OCI-LY1 (cell line): ENCODE results near the gene GOLGA1.

Experiments used
- H2AFZ ChIP-seq: fragments of 200-600 bp; sonication (generic), shearing (Covaris generic); 2 replicates; pipeline ENCODE4 v1.6.0; 2014; ENCODE audit warnings: antibody characterized with exemption, mild to moderate bottlenecking, low read length
- H3F3A ChIP-seq: fragments of 200-600 bp; sonication (generic), shearing (Covaris generic); 2 replicates; pipeline ENCODE4 v1.6.0; 2014; ENCODE audit warnings: mild to moderate bottlenecking, antibody characterized with exemption, low read length, moderate library complexity; ENCODE audit not compliant: insufficient read depth
- H3K27ac ChIP-seq: fragments of 200-600 bp; sonication (generic); 2 replicates; pipeline ENCODE4 v1.5.1; 2014; ENCODE audit warnings: low read length, mixed run types, mild to moderate bottlenecking, low read depth; ENCODE audit not compliant: poor library complexity, severe bottlenecking
- H3K27me3 ChIP-seq: fragments of 200-600 bp; sonication (generic); 2 replicates; pipeline ENCODE4 v1.6.0; 2014; ENCODE audit warnings: antibody characterized with exemption, mild to moderate bottlenecking, low read length, moderate library complexity; ENCODE audit not compliant: insufficient read depth
- H3K36me3 ChIP-seq: fragments of 200-600 bp; sonication (generic); 2 replicates; pipeline ENCODE4 v1.6.1; 2014; ENCODE audit warnings: mild to moderate bottlenecking, antibody characterized with exemption, low read length, moderate library complexity, mixed read lengths; ENCODE audit not compliant: insufficient read depth
- H3K4me1 ChIP-seq: fragments of 200-600 bp; sonication (generic); 2 replicates; pipeline ENCODE4 v1.5.1; 2014; ENCODE audit warnings: mild to moderate bottlenecking, low read length, moderate library complexity; ENCODE audit not compliant: insufficient read depth, severe bottlenecking
- H3K4me2 ChIP-seq: fragments of 200-600 bp; sonication (generic), shearing (Covaris generic); 2 replicates; pipeline ENCODE4 v1.6.1; 2014; ENCODE audit warnings: low read length
- H3K4me3 ChIP-seq: fragments of 200-600 bp; sonication (generic); 2 replicates; pipeline ENCODE4 v1.5.1; 2014; ENCODE audit warnings: low read length, low read depth, mild to moderate bottlenecking, mixed read lengths; ENCODE audit not compliant: poor library complexity, severe bottlenecking
- H3K79me2 ChIP-seq: fragments of 200-600 bp; shearing (Covaris generic); 2 replicates; pipeline ENCODE4 v1.6.1; 2016; ENCODE audit warnings: mixed run types, low read length, mixed read lengths; ENCODE audit not compliant: insufficient read depth
- H3K9ac ChIP-seq: fragments of 200-600 bp; sonication (generic), shearing (Covaris generic); 2 replicates; pipeline ENCODE4 v1.6.1; 2014; ENCODE audit warnings: mild to moderate bottlenecking, low read length, mixed read lengths
- H3K9me2 ChIP-seq: fragments of 200-600 bp; sonication (generic), shearing (Covaris generic); 2 replicates; pipeline ENCODE4 v1.6.1; 2014; ENCODE audit warnings: low read depth, mild to moderate bottlenecking, low read length, mixed read lengths
- H3K9me3 ChIP-seq: fragments of 200-600 bp; shearing (Covaris generic); 2 replicates; pipeline ENCODE4 v1.6.1; 2014; ENCODE audit warnings: low read length, mixed read lengths
- H4K20me1 ChIP-seq: fragments of 200-600 bp; sonication (generic), shearing (Covaris generic); 2 replicates; pipeline ENCODE4 v1.6.0; 2016; ENCODE audit warnings: mild to moderate bottlenecking, low read length; ENCODE audit not compliant: insufficient read depth
- CTCF ChIP-seq: fragments of 200-600 bp; sonication (generic), shearing (Covaris generic); IDR thresholded peaks from 2 replicates; pipeline ENCODE4 v1.5.1; 2017; ENCODE audit warnings: mild to moderate bottlenecking, antibody characterized with exemption, low read length, moderate library complexity, mixed read lengths
- EZH2 ChIP-seq: fragments of 200-600 bp; sonication (generic), shearing (Covaris generic); IDR thresholded peaks from 2 replicates; pipeline ENCODE4 v1.8.0; 2017; ENCODE audit warnings: borderline replicate concordance, mixed run types, mild to moderate bottlenecking, antibody characterized with exemption, low read length, moderate library complexity, mixed read lengths

GOLGA1 gene

GRCh38 chr9:124913378-124913777 lies 27.5 kb downstream of the GOLGA1 start:
- no peak overlapping the region for H3K27ac ChIP-seq
- no peak overlapping the region for H2AFZ ChIP-seq
- H3K4me2 ChIP-seq, result no peak overlapping the region
- H3K36me3 ChIP-seq, result peaks cover 46% of the 10 kb centered on the region
- H3K9me2 ChIP-seq, result no peaks in the 10 kb centered on the region
- H3K4me1 ChIP-seq, result no peaks in the 10 kb centered on the region
- no peak overlapping the region for H3K9ac ChIP-seq
- H3K4me3 ChIP-seq, result no peak overlapping the region
- TF ChIP-seq CTCF, result no peak
- TF ChIP-seq EZH2, result no peak
- no peaks in the 10 kb centered on the region for H3K27me3 ChIP-seq
- no peaks in the 10 kb centered on the region for H3F3A ChIP-seq
- no peaks in the 10 kb centered on the region for H4K20me1 ChIP-seq
- no peaks in the 10 kb centered on the region for H3K79me2 ChIP-seq
- H3K9me3 ChIP-seq, result no peaks in the 10 kb centered on the region

DNA sequence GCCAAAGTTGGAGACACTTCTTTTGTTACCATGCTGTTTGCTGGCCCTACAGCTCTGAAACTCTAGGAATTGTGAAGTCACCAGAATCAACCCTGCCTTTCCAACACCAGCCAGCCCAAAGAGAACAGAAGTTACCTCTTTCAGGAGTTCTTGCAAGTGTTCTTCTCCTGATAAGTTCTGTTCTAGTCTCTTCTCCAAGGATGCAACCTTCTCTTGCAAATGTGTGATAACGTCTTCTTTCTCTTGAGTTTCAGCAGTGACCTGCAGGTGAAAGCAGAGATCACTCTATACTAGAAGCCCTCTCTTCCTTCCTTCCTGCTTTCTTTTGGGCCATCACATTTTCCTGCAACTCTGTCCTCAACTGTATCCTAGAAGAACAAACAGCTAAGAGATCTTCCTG lies 29.1 kb downstream of the GOLGA1 start:
- Histone ChIP-seq H4K20me1 (no peaks in the 10 kb centered on the region), H3K36me3 (peaks cover 52% of the 10 kb centered on the region), H3K9me2 (no peaks in the 10 kb centered on the region)

DNA sequence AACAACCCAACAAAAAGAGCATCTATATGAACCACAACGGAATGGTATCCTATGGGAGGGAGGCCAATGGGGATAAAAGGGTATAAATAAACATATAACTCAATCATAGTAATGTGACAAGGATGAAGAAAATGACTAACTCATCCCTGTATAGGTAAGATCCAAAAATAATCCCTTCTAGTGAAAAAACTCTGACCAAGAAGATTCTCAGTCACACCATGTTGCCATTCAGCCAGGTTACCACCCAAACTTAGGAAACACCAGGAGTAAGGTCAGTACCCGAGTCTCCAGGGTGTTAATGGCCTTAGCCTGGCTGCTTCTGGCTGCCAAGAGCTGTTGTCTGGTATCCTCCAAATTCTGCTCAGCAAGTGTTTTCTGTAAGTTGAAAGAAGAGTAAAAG lies 32.8 kb downstream of the GOLGA1 start:
- no peaks in the 10 kb centered on the region for H3F3A ChIP-seq
- no peak overlapping the region for H3K4me3 ChIP-seq
- no peaks in the 10 kb centered on the region for H3K27me3 ChIP-seq
- TF ChIP-seq EZH2 (no peak), CTCF (no peak)
- peaks cover 42% of the 10 kb centered on the region for H3K36me3 ChIP-seq
- H3K79me2 ChIP-seq, result no peaks in the 10 kb centered on the region
- no peaks in the 10 kb centered on the region for H4K20me1 ChIP-seq
- no peaks in the 10 kb centered on the region for H3K4me1 ChIP-seq
- no peak overlapping the region for H2AFZ ChIP-seq
- H3K9me2 ChIP-seq, result no peaks in the 10 kb centered on the region
- no peak overlapping the region for H3K4me2 ChIP-seq
- no peaks in the 10 kb centered on the region for H3K9me3 ChIP-seq
- H3K27ac ChIP-seq, result no peak overlapping the region
- no peak overlapping the region for H3K9ac ChIP-seq

More for the DNA sequence above, 29.1 kb downstream of the GOLGA1 start:
- H3K79me2 ChIP-seq, result no peaks in the 10 kb centered on the region
- H3F3A ChIP-seq, result no peaks in the 10 kb centered on the region
- no peak overlapping the region for H3K27ac ChIP-seq
- H3K9ac ChIP-seq, result no peak overlapping the region
- H3K9me3 ChIP-seq, result no peaks in the 10 kb centered on the region
- no peak overlapping the region for H2AFZ ChIP-seq
- H3K4me3 ChIP-seq, result no peak overlapping the region
- H3K4me1 ChIP-seq, result no peaks in the 10 kb centered on the region
- TF ChIP-seq EZH2, result no peak
- TF ChIP-seq CTCF, result no peak
- H3K27me3 ChIP-seq, result no peaks in the 10 kb centered on the region
- H3K4me2 ChIP-seq, result no peak overlapping the region
